NCI-H2227 treated with DMSO at 0.1 percent for 48 hours (cell line): ENCODE measurements around the gene C10orf143.
"Not testable (repeated sequence)": the region's sequence is repeated elsewhere in the genome, so short reads cannot be mapped to it uniquely, and the experiment has no call there.

Experiments used
- DNase-seq: peaks from one replicate; lab custom pipeline; 2025; lab: John Stamatoyannopoulos, UW

The C10orf143 gene

GRCh38 chr10:130110246-130111112 lies at the start of gene C10orf143:
Gene C10orf143, minus strand, starts transcription at chr10:130110830. Its CDS starts 58 bp downstream, at chr10:130110772.
- peak; percentile 93 for DNase-seq

GRCh38 chr10:130159192-130159794 lies 48.7 kb upstream of the C10orf143 start:
- DNase-seq: no peak

- no peak for DNase-seq
Observed at GRCh38 chr10:130146042-130146441, 35.4 kb upstream of the C10orf143 start.

GRCh38 chr10:130141878-130142277 lies 31.2 kb upstream of the C10orf143 start:
- DNase-seq: no peak

GRCh38 chr10:130141460-130141859 lies 30.8 kb upstream of the C10orf143 start:
- DNase-seq: no peak

GRCh38 chr10:130141038-130141437 lies 30.4 kb upstream of the C10orf143 start:
- DNase-seq: no peak

GRCh38 chr10:130140425-130140824 lies 29.8 kb upstream of the C10orf143 start:
- DNase-seq: no peak

GRCh38 chr10:130138479-130138866 lies 27.8 kb upstream of the C10orf143 start:
- no peak for DNase-seq

- no peak for DNase-seq
Observed at GRCh38 chr10:130137659-130138478, 27.2 kb upstream of the C10orf143 start.

- DNase-seq: no peak
Observed at GRCh38 chr10:130137090-130137448, 26.4 kb upstream of the C10orf143 start.

GRCh38 chr10:130136226-130137089 lies 25.8 kb upstream of the C10orf143 start, which contains the start of gene GLRX3:
Gene GLRX3, plus strand, starts transcription at chr10:130136391. Its CDS starts 30 bp downstream, at chr10:130136421.
- DNase-seq: peak; percentile 72

- no peak for DNase-seq
Observed at GRCh38 chr10:130135676-130136225, 25.1 kb upstream of the C10orf143 start.

- no peak for DNase-seq
Observed at GRCh38 chr10:130128922-130129321, 18.3 kb upstream of the C10orf143 start.

GRCh38 chr10:130128062-130128781 lies 17.6 kb upstream of the C10orf143 start:
- DNase-seq: no peak

- DNase-seq: peak; percentile 33
Observed at GRCh38 chr10:130127364-130128061, 16.9 kb upstream of the C10orf143 start.

- DNase-seq: no peak
Observed at GRCh38 chr10:130121486-130122079, 11.0 kb upstream of the C10orf143 start.

- DNase-seq: not testable (repeated sequence)
Observed at GRCh38 chr10:130117535-130117934, 6.9 kb upstream of the C10orf143 start.

GRCh38 chr10:130116942-130117341 lies 6.3 kb upstream of the C10orf143 start:
- DNase-seq: not testable (repeated sequence)

GRCh38 chr10:130112821-130113220 lies 2.2 kb upstream of the C10orf143 start:
- DNase-seq: no peak

- no peak for DNase-seq
Observed at GRCh38 chr10:130111852-130112180, 1.2 kb upstream of the C10orf143 start.
